ENCODE data around the gene CXCL14. TPM values are rescaled to one million over a fixed set of nuclear protein-coding genes. Genes with fewer than 3 reads are reported as not detected.

Gene CXCL14
- total and polyA plus RNA-seq, 2 of the 13 experiments (the other 11 are each of a cell fraction or from before 2014, with no cell fraction given), result not detected

DNA sequence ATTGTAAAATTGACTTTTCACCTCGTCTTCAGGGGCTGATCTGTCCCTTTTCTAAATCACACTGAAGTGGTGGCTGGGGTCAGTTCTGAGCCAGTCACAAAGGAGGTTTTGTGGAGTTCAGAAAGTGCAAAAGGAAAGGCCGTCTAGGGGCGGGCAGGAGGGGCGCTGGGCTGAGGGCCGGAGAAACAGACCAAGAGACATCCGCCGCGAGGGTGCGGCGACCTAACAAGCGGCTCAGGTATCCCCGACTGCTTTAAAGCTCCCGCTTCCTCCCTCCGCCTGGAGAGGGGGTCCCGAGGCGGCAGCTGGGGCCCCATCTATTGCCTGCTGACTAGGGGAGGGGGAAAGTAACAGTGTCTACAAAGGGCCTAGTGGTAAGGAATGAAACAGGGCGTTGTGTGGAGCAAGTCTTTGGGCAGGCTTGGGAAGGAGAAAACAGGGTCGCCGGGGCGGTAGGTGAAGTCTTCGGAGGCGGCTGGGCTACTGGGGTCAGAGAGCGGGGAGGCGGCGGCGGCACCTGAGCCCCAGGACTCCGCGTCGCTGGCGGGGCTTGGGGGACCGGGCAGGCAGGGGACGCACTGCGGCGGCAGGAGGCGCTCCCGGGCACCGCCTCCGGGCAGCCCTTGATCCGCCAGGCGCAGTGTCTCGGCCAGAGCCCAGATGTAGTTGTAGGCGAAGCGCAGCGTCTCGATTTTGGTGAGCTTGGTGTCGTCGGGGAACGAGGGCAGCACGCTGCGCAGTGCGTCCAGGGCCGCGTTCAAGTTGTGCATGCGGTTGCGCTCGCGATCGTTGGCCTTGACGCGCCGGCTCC lies 44.0 kb downstream of the CXCL14 start:
- TF ChIP-seq ZFP91 (CRISPR knock-in tag; IDR thresholded peaks at IDR 0.05; ENCODE audit: borderline replicate concordance) (0 out of 2 replicates have a peak, but pooled peaks have one; percentile 35), MED13 (CRISPR knock-in tag; IDR thresholded peaks at IDR 0.05) (no peak), BCL3 (CRISPR knock-in tag; IDR thresholded peaks at IDR 0.05) (no peak), IRF2 (CRISPR knock-in tag; IDR thresholded peaks at IDR 0.05) (no peak), SOX6 (IDR thresholded peaks at IDR 0.05) (no peak), SOX6 (CRISPR knock-in tag; IDR thresholded peaks at IDR 0.05) (no peak), ZNF800 (CRISPR knock-in tag; IDR thresholded peaks at IDR 0.05) (peak; percentile 91), MAX (IDR thresholded peaks at IDR 0.05) (0 out of 2 replicates have a peak, but pooled peaks have one; percentile 25), HNRNPLL (IDR thresholded peaks at IDR 0.05; ENCODE audit: low read depth, low read length, poor library complexity, severe bottlenecking) (peak; percentile 61), ZNF777 (CRISPR knock-in tag; IDR thresholded peaks at IDR 0.05) (peak; percentile 69), MTF2 (CRISPR knock-in tag; IDR thresholded peaks at IDR 0.05; ENCODE audit: borderline replicate concordance) (0 out of 2 replicates have a peak, but pooled peaks have one; percentile 24), HOXA3 (CRISPR knock-in tag; IDR thresholded peaks at IDR 0.05) (0 out of 2 replicates have a peak, but pooled peaks have one; percentile 9), ATF6 (CRISPR knock-in tag; conservative IDR thresholded peaks at IDR 0.05) (no peak)
- TF ChIP-seq, protein P1, sequence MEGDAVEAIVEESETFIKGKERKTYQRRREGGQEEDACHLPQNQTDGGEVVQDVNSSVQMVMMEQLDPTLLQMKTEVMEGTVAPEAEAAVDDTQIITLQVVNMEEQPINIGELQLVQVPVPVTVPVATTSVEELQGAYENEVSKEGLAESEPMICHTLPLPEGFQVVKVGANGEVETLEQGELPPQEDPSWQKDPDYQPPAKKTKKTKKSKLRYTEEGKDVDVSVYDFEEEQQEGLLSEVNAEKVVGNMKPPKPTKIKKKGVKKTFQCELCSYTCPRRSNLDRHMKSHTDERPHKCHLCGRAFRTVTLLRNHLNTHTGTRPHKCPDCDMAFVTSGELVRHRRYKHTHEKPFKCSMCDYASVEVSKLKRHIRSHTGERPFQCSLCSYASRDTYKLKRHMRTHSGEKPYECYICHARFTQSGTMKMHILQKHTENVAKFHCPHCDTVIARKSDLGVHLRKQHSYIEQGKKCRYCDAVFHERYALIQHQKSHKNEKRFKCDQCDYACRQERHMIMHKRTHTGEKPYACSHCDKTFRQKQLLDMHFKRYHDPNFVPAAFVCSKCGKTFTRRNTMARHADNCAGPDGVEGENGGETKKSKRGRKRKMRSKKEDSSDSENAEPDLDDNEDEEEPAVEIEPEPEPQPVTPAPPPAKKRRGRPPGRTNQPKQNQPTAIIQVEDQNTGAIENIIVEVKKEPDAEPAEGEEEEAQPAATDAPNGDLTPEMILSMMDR (CRISPR knock-in tag; IDR thresholded peaks at IDR 0.05), result peak; percentile 26; the same call in 1 of the 2 replicates
- Histone ChIP-seq H3K4me1 (ENCODE audit: insufficient read depth, low read length) (no peaks in the 10 kb centered on the region), H4K20me1 (ENCODE audit: insufficient read depth, low read length) (no peaks in the 10 kb centered on the region), H2AFZ (ENCODE audit: low read length) (no peak overlapping the region), H3K36me3 (replicated peaks in 1 of 2; ENCODE audit: control insufficient read depth in 1 of 2, insufficient read depth in 2 of 2, low read length in 2 of 2) (no peaks in the 10 kb centered on the region), H3K27ac (ENCODE audit: extremely low read length, insufficient read depth, low read length) (no peak overlapping the region), H3K4me2 (ENCODE audit: low read depth, low read length) (peak overlapping the region; percentile 39), H3K79me2 (ENCODE audit: insufficient read depth, low read length) (no peaks in the 10 kb centered on the region), H3K27me3 (ENCODE audit: control insufficient read depth in 1 of 2, insufficient read depth in 2 of 2, low read length in 2 of 2) (peaks cover 6 to 49% of the 10 kb centered on the region in 2 experiments; a peak in 4 of 5 replicates), H3K9me3 (ENCODE audit: low read length) (no peaks in the 10 kb centered on the region), H3K9ac (ENCODE audit: insufficient read depth, low read depth, low read length) (no peak overlapping the region), H3K4me3 (replicated peaks in 1 of 3; ENCODE audit: insufficient read depth in 1 of 3, low read depth in 2 of 3, low read length in 3 of 3) (peak overlapping the region in 1 of 3 experiments; percentile 33; a peak in 2 of 6 replicates)
- no peak for DNase-seq (ENCODE audit: low spot score)
- no peak for FAIRE-seq
- in situ Hi-C loops (cut with HindIII; ENCODE audit: extremely low pct_ligation_motif_present, low pct_unique_long_range_greater_than_20kb) (no loop called here), intact Hi-C loops (cut with micrococcal nuclease; ENCODE audit: unreplicated experiment) (no loop called here)
- CTCF ChIA-PET (ENCODE audit: low intra/inter-chr PET ratio, low total read pairs), result no interaction called here
- WGBS (ENCODE audit: low lambda C conversion rate), result 59% methylated on average over 22 of the region's 61 CpGs
- POLR2A ChIA-PET, result no interaction called here
- no TSS peak for BruUV-seq (replicated peaks)
- peak; percentile 88 for ATAC-seq

Data from HepG2 (cell line).